ENCODE results near the gene VMAC. TPM values are rescaled to one million over a fixed set of nuclear protein-coding genes. Genes with fewer than 3 reads are reported as not detected.
"Not testable (repeated sequence)": the region's sequence is repeated elsewhere in the genome, so short reads cannot be mapped to it uniquely, and the experiment has no call there.

The VMAC gene
- polyA plus RNA-seq, 1 donor: 8.1 TPM

- no peak overlapping the region for H3K27ac ChIP-seq (ENCODE audit: low read length)
- H3K36me3 ChIP-seq (ENCODE audit: control insufficient read depth, insufficient read depth, low read length): no peaks in the 10 kb centered on the region
- no peaks in the 10 kb centered on the region for H3K27me3 ChIP-seq (ENCODE audit: control insufficient read depth, insufficient read depth, low read length)
- no CpG with 5 or more reads among the region's 31 CpGs for WGBS (ENCODE audit: insufficient coverage, low lambda C conversion rate)
- H3K4me3 ChIP-seq (ENCODE audit: low read length): no peak overlapping the region
- H3K9me3 ChIP-seq (ENCODE audit: control insufficient read depth, low read depth, low read length): no peaks in the 10 kb centered on the region
- no peak for DNase-seq
- no peaks in the 10 kb centered on the region for H3K4me1 ChIP-seq (ENCODE audit: control insufficient read depth, insufficient read depth, low read length)
These were observed 37.2 kb upstream of the VMAC start for GRCh38 chr19:5867201-5868136.

GRCh38 chr19:5870986-5871394 lies 33.7 kb upstream of the VMAC start:
- Histone ChIP-seq H3K27me3 (ENCODE audit: control insufficient read depth, insufficient read depth, low read length) (no peaks in the 10 kb centered on the region), H3K4me1 (ENCODE audit: control insufficient read depth, insufficient read depth, low read length) (peaks cover 5% of the 10 kb centered on the region), H3K9me3 (ENCODE audit: control insufficient read depth, low read depth, low read length) (no peaks in the 10 kb centered on the region), H3K27ac (ENCODE audit: low read length) (no peak overlapping the region), H3K36me3 (ENCODE audit: control insufficient read depth, insufficient read depth, low read length) (no peaks in the 10 kb centered on the region), H3K4me3 (ENCODE audit: low read length) (no peak overlapping the region)
- no CpG with 5 or more reads among the region's 12 CpGs for WGBS (ENCODE audit: insufficient coverage, low lambda C conversion rate)
- DNase-seq: no peak

- Histone ChIP-seq H3K9me3 (ENCODE audit: control insufficient read depth, low read depth, low read length) (no peaks in the 10 kb centered on the region), H3K27me3 (ENCODE audit: control insufficient read depth, insufficient read depth, low read length) (no peaks in the 10 kb centered on the region), H3K36me3 (ENCODE audit: control insufficient read depth, insufficient read depth, low read length) (no peaks in the 10 kb centered on the region), H3K27ac (ENCODE audit: low read length) (no peak overlapping the region), H3K4me3 (ENCODE audit: low read length) (no peak overlapping the region), H3K4me1 (ENCODE audit: control insufficient read depth, insufficient read depth, low read length) (peaks cover 10% of the 10 kb centered on the region)
- no peak for DNase-seq
- WGBS (ENCODE audit: insufficient coverage, low lambda C conversion rate): no CpG with 5 or more reads among the region's 12 CpGs
These were observed 31.0 kb upstream of the VMAC start for GRCh38 chr19:5873617-5874199.

- H3K9me3 ChIP-seq (ENCODE audit: control insufficient read depth, low read depth, low read length); H3K27ac ChIP-seq (ENCODE audit: low read length); H3K4me1 ChIP-seq (ENCODE audit: control insufficient read depth, insufficient read depth, low read length); H3K36me3 ChIP-seq (ENCODE audit: control insufficient read depth, insufficient read depth, low read length); H3K27me3 ChIP-seq (ENCODE audit: control insufficient read depth, insufficient read depth, low read length); H3K4me3 ChIP-seq (ENCODE audit: low read length); DNase-seq: not testable (repeated sequence)
- no CpG with 5 or more reads among the region's 7 CpGs for WGBS (ENCODE audit: insufficient coverage, low lambda C conversion rate)
These were observed 30.2 kb upstream of the VMAC start for GRCh38 chr19:5874496-5874895.

GRCh38 chr19:5877427-5877826 lies 27.2 kb upstream of the VMAC start:
- Histone ChIP-seq H3K27me3 (ENCODE audit: control insufficient read depth, insufficient read depth, low read length) (peaks cover 9% of the 10 kb centered on the region), H3K4me1 (ENCODE audit: control insufficient read depth, insufficient read depth, low read length) (peaks cover 16% of the 10 kb centered on the region), H3K36me3 (ENCODE audit: control insufficient read depth, insufficient read depth, low read length) (no peaks in the 10 kb centered on the region), H3K27ac (ENCODE audit: low read length) (no peak overlapping the region), H3K9me3 (ENCODE audit: control insufficient read depth, low read depth, low read length) (no peaks in the 10 kb centered on the region), H3K4me3 (ENCODE audit: low read length) (no peak overlapping the region)
- no CpG with 5 or more reads among the region's 8 CpGs for WGBS (ENCODE audit: insufficient coverage, low lambda C conversion rate)
- DNase-seq: no peak

- no peak overlapping the region for H3K27ac ChIP-seq (ENCODE audit: low read length)
- peaks cover 9% of the 10 kb centered on the region for H3K27me3 ChIP-seq (ENCODE audit: control insufficient read depth, insufficient read depth, low read length)
- DNase-seq: no peak
These were observed 26.8 kb upstream of the VMAC start for GRCh38 chr19:5877882-5878281.

GRCh38 chr19:5880196-5880595 lies 24.5 kb upstream of the VMAC start:
- H3K27ac ChIP-seq (ENCODE audit: low read length): no peak overlapping the region
- H3K27me3 ChIP-seq (ENCODE audit: control insufficient read depth, insufficient read depth, low read length): peaks cover 9% of the 10 kb centered on the region
- no peaks in the 10 kb centered on the region for H3K9me3 ChIP-seq (ENCODE audit: control insufficient read depth, low read depth, low read length)
- peaks cover 16% of the 10 kb centered on the region for H3K4me1 ChIP-seq (ENCODE audit: control insufficient read depth, insufficient read depth, low read length)
- no peak for DNase-seq
- no peak overlapping the region for H3K4me3 ChIP-seq (ENCODE audit: low read length)
- WGBS (ENCODE audit: insufficient coverage, low lambda C conversion rate): no CpG with 5 or more reads among the region's 6 CpGs
- no peaks in the 10 kb centered on the region for H3K36me3 ChIP-seq (ENCODE audit: control insufficient read depth, insufficient read depth, low read length)

More at GRCh38 chr19:5877882-5878281, 26.8 kb upstream of the VMAC start:
- H3K4me1 ChIP-seq (ENCODE audit: control insufficient read depth, insufficient read depth, low read length): peaks cover 16% of the 10 kb centered on the region
- no peaks in the 10 kb centered on the region for H3K36me3 ChIP-seq (ENCODE audit: control insufficient read depth, insufficient read depth, low read length)
- H3K9me3 ChIP-seq (ENCODE audit: control insufficient read depth, low read depth, low read length): no peaks in the 10 kb centered on the region
- no CpG with 5 or more reads among the region's 9 CpGs for WGBS (ENCODE audit: insufficient coverage, low lambda C conversion rate)
- H3K4me3 ChIP-seq (ENCODE audit: low read length): no peak overlapping the region

- Histone ChIP-seq H3K36me3 (ENCODE audit: control insufficient read depth, insufficient read depth, low read length) (no peaks in the 10 kb centered on the region), H3K4me1 (ENCODE audit: control insufficient read depth, insufficient read depth, low read length) (peaks cover 12% of the 10 kb centered on the region), H3K27me3 (ENCODE audit: control insufficient read depth, insufficient read depth, low read length) (peaks cover 9% of the 10 kb centered on the region), H3K9me3 (ENCODE audit: control insufficient read depth, low read depth, low read length) (no peaks in the 10 kb centered on the region), H3K27ac (ENCODE audit: low read length) (peak overlapping the region; percentile 36), H3K4me3 (ENCODE audit: low read length) (no peak overlapping the region)
- peak; percentile 59 to 64 for DNase-seq
- no CpG with 5 or more reads among the region's 15 CpGs for WGBS (ENCODE audit: insufficient coverage, low lambda C conversion rate)
These were observed 24.0 kb upstream of the VMAC start for GRCh38 chr19:5880604-5881078.

GRCh38 chr19:5881543-5882299 lies 23.0 kb upstream of the VMAC start:
- H3K27me3 ChIP-seq (ENCODE audit: control insufficient read depth, insufficient read depth, low read length): peaks cover 9% of the 10 kb centered on the region
- no peak overlapping the region for H3K27ac ChIP-seq (ENCODE audit: low read length)
- no peaks in the 10 kb centered on the region for H3K36me3 ChIP-seq (ENCODE audit: control insufficient read depth, insufficient read depth, low read length)
- peaks cover 6% of the 10 kb centered on the region for H3K4me1 ChIP-seq (ENCODE audit: control insufficient read depth, insufficient read depth, low read length)
- WGBS (ENCODE audit: insufficient coverage, low lambda C conversion rate): no CpG with 5 or more reads among the region's 19 CpGs
- DNase-seq: no peak
- no peak overlapping the region for H3K4me3 ChIP-seq (ENCODE audit: low read length)
- no peaks in the 10 kb centered on the region for H3K9me3 ChIP-seq (ENCODE audit: control insufficient read depth, low read depth, low read length)

GRCh38 chr19:5882421-5882968 lies 22.2 kb upstream of the VMAC start:
- Histone ChIP-seq H3K27me3 (ENCODE audit: control insufficient read depth, insufficient read depth, low read length) (peaks cover 9% of the 10 kb centered on the region), H3K36me3 (ENCODE audit: control insufficient read depth, insufficient read depth, low read length) (no peaks in the 10 kb centered on the region), H3K9me3 (ENCODE audit: control insufficient read depth, low read depth, low read length) (no peaks in the 10 kb centered on the region), H3K27ac (ENCODE audit: low read length) (no peak overlapping the region), H3K4me1 (ENCODE audit: control insufficient read depth, insufficient read depth, low read length) (peaks cover 6% of the 10 kb centered on the region), H3K4me3 (ENCODE audit: low read length) (no peak overlapping the region)
- WGBS (ENCODE audit: insufficient coverage, low lambda C conversion rate): no CpG with 5 or more reads among the region's 9 CpGs
- no peak for DNase-seq

Measured in large intestine (tissue), 3 donors.